Measurements from ENCODE around the gene PHTF1. TPM values are rescaled to one million over a fixed set of nuclear protein-coding genes. Genes with fewer than 3 reads are reported as not detected.

Gene PHTF1
- total and polyA plus RNA-seq, 9 donors, result 4.5 to 28.6 (median 9.7) TPM

DNA sequence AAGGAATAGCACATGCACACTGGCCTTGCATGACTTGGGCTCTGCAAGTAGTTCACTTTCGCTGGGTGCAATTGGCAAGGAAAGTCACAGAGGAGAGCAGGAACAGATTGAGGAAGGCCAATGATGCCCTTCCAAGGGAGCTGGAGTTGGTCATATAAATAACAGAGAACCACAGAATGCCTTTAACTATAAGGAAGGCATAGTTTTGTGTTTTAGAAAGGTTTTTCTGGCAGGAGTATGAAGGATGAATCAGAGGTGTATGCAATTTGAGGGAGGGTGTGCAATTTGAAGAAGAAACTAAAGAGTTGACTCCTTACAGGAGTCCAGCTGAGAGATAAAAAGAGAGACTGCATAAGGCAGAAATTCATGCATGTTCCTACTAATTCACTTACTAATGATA lies 112.1 kb downstream of the PHTF1 start:
- WGBS, 3 donors, result 91 to 98% (median 97%) methylated on average over 1 of the region's 1 CpG
- intact Hi-C loops (cut with DNase I), result no loop called here
- Histone ChIP-seq H3K4me3 (no peak overlapping the region), H3K4me1 (ENCODE audit: insufficient read depth) (no peaks in the 10 kb centered on the region), H3K36me3 (no peaks in the 10 kb centered on the region), H3K27ac (no peak overlapping the region), H3K27me3 (no peaks in the 10 kb centered on the region), H3K9me3 (no peaks in the 10 kb centered on the region)
- TF ChIP-seq CTCF (IDR thresholded peaks at IDR 0.05) (no peak), POLR2A (IDR thresholded peaks at IDR 0.05) (no peak), EP300 (IDR thresholded peaks at IDR 0.05) (no peak)
- no peak for DNase-seq

Other genes starting within 250 kb of the PHTF1 start
- 10 to 100 TPM; 28.1 to 36.1 (median 30.8) TPM for gene RSBN1, start 53.0 kb upstream of the PHTF1 start, total RNA-seq
- 10 to 100 TPM; 10.5 to 15.6 TPM for gene RSBN1, start 53.0 kb upstream of the PHTF1 start, polyA plus RNA-seq
- gene PTPN22, start 112.2 kb upstream of the PHTF1 start, total RNA-seq, result 1 to 10 TPM in 5 of 7 donors, under 1 TPM in 2; 0.66 to 2.1 (median 1.6) TPM
- gene PTPN22, start 112.2 kb upstream of the PHTF1 start, polyA plus RNA-seq, result 1 to 10 TPM in 1 of 2 donors, under 1 TPM in 1; 0.24 to 4.2 TPM
- 1 to 10 TPM in 3 of 7 donors, under 1 TPM in 4; 0.18 to 6.7 (median 0.88) TPM for gene BCL2L15, start 128.1 kb upstream of the PHTF1 start, total RNA-seq
- under 1 TPM; 0.21 to 0.40 TPM for gene BCL2L15, start 128.1 kb upstream of the PHTF1 start, polyA plus RNA-seq
- 10 to 100 TPM; 14.4 to 23.3 (median 16.9) TPM for gene AP4B1, start 145.3 kb upstream of the PHTF1 start, total RNA-seq
- 10 to 100 TPM; 15.2 to 23.7 TPM for gene AP4B1, start 145.3 kb upstream of the PHTF1 start, polyA plus RNA-seq
- gene DCLRE1B, start 145.8 kb upstream of the PHTF1 start, total RNA-seq, result 1 to 10 TPM; 2.4 to 6.8 (median 5.0) TPM
- gene DCLRE1B, start 145.8 kb upstream of the PHTF1 start, polyA plus RNA-seq, result 1 to 10 TPM; 3.6 to 7.1 TPM
- 10 to 100 TPM; 35.5 to 77.0 (median 68.3) TPM for gene HIPK1, start 169.8 kb upstream of the PHTF1 start, total RNA-seq
- 10 to 100 TPM; 17.5 to 46.9 TPM for gene HIPK1, start 169.8 kb upstream of the PHTF1 start, polyA plus RNA-seq
- gene OLFML3, start 220.0 kb upstream of the PHTF1 start, total RNA-seq, result 100 to 1,000 TPM in 5 of 7 donors, 10 to 100 TPM in 2; 69.7 to 157 (median 119) TPM
- 100 to 1,000 TPM; 139 to 240 TPM for gene OLFML3, start 220.0 kb upstream of the PHTF1 start, polyA plus RNA-seq